OCI-LY3 (cell line): ENCODE results near the gene TMEM123.

ENCODE experiments used
- CTCF ChIP-seq: fragments of 200-600, 300-600 bp; sonication (generic); IDR thresholded peaks from 2 replicates; pipeline ENCODE4 v1.5.1; 2014; ENCODE audit warnings: antibody characterized with exemption, low read length, low read depth
- EZH2phosphoT487 ChIP-seq: fragments of 200-600 bp; shearing (Covaris generic); IDR thresholded peaks from 2 replicates; pipeline ENCODE4 v1.6.1; 2018; ENCODE audit warnings: antibody characterized with exemption, mixed run types, low read depth

- no peak for TF ChIP-seq CTCF
- no peak for TF ChIP-seq EZH2phosphoT487
Measured at GRCh38 chr11:102497061-102497460, 44.5 kb upstream of the TMEM123 start.
